Measurements from ENCODE around the gene PLSCR1. TPM values are rescaled to one million over a fixed set of nuclear protein-coding genes. Genes with fewer than 3 reads are reported as not detected.

The PLSCR1 gene
- total RNA-seq, 1 experiment from 2014 or later, result 48.9 TPM

GRCh38 chr3:146524961-146525360 lies 19.4 kb downstream of the PLSCR1 start:
- Histone ChIP-seq H3K9me3 (ENCODE audit: control insufficient read depth, low read depth, low read length) (no peaks in the 10 kb centered on the region), H2BK5ac (ENCODE audit: insufficient read length, low read length) (no peak overlapping the region), H3K27me3 (ENCODE audit: insufficient read depth, low read length) (no peaks in the 10 kb centered on the region), H2AFZ (ENCODE audit: low read length) (no peak overlapping the region), H3K4ac (ENCODE audit: low read depth, low read length) (no peak overlapping the region), H3K23ac (ENCODE audit: insufficient read length, low read depth, low read length) (no peak overlapping the region), H4K8ac (replicated peaks; ENCODE audit: insufficient read length, low read depth, low read length) (no peak overlapping the region), H2BK12ac (ENCODE audit: insufficient read length, low read depth, low read length) (no peak overlapping the region), H3K18ac (ENCODE audit: insufficient read length, low read depth, low read length) (no peak overlapping the region), H2BK120ac (ENCODE audit: low read depth, low read length, poor library complexity, severe bottlenecking) (no peak overlapping the region), H3T11ph (ENCODE audit: low read length) (no peak overlapping the region), H3K9ac (ENCODE audit: extremely low read depth, insufficient read length, low read length) (no peak overlapping the region), H3K23me2 (ENCODE audit: insufficient read length, low read depth, low read length, poor library complexity, severe bottlenecking) (no peaks in the 10 kb centered on the region), H3K79me1 (ENCODE audit: insufficient read depth, low read depth, low read length, poor library complexity, severe bottlenecking) (no peaks in the 10 kb centered on the region), H3K4me2 (ENCODE audit: insufficient read depth, insufficient read length, low read length) (no peak overlapping the region), H2BK15ac (ENCODE audit: low read depth, low read length) (no peak overlapping the region), H3K27ac (ENCODE audit: insufficient read length, low read depth, low read length) (no peak overlapping the region), H3K56ac (ENCODE audit: insufficient read length, low read depth, low read length) (no peak overlapping the region), H3K4me1 (ENCODE audit: insufficient read depth, low read length) (peaks cover 11% of the 10 kb centered on the region), H3K79me2 (ENCODE audit: insufficient read depth, low read length) (no peaks in the 10 kb centered on the region), H4K20me1 (ENCODE audit: control insufficient read depth, insufficient read depth, insufficient read length) (no peaks in the 10 kb centered on the region), H3K14ac (ENCODE audit: insufficient read depth, low read length) (no peak overlapping the region), H4K5ac (ENCODE audit: insufficient read length, low read depth, low read length) (no peak overlapping the region), H2AK5ac (ENCODE audit: insufficient read length, low read length) (no peak overlapping the region), H2BK20ac (ENCODE audit: low read depth, low read length, poor library complexity, severe bottlenecking) (no peak overlapping the region), H4K91ac (ENCODE audit: insufficient read length, low read depth, low read length) (no peak overlapping the region)
- no peak for TF ChIP-seq CTCF (conservative IDR thresholded peaks at IDR 0.05)
- no CpG with 5 or more reads among the region's 2 CpGs for WGBS (ENCODE audit: extremely low coverage, insufficient read length, low lambda C conversion rate)
- H3K27ac Mint-ChIP-seq, result no peak overlapping the region; a peak in 1 of 7 replicates
- peaks cover 11 to 39% (median 15%) of the 10 kb centered on the region in 3 experiments; a peak in 6 of 7 replicates for H3K36me3 Mint-ChIP-seq (ENCODE audit: insufficient read depth in 1 of 3, low read depth in 3 of 3)
- DNase-seq, result no peak
- H3K4me1 Mint-ChIP-seq, result peaks cover 29 to 36% of the 10 kb centered on the region in 2 experiments
- no peak overlapping the region for H3K4me3 Mint-ChIP-seq
- no peaks in the 10 kb centered on the region for H3K27me3 Mint-ChIP-seq (ENCODE audit: low read depth)
- no peaks in the 10 kb centered on the region for H3K9me3 Mint-ChIP-seq

Measured in H9 (cell line).